GM18519 (cell line): ENCODE results near the gene AATK.
A peak's percentile ranks its signal among the peaks of the same experiment; 100 is the strongest.

Experiments
- ATAC-seq: cut with Tn5 transposase; IDR thresholded peaks from one replicate; pipeline ENCODE4 v1.9.1; 2021; ENCODE audit warnings: mild to moderate bottlenecking, moderate library complexity; ENCODE audit not compliant: unreplicated experiment, low FRiP score

Gene AATK

GRCh38 chr17:81118308-81119221 is 47.5 kb downstream of the AATK start:
- no peak for ATAC-seq

GRCh38 chr17:81117672-81118198 is 48.3 kb downstream of the AATK start:
- ATAC-seq = no peak

- no peak for ATAC-seq
Observed at GRCh38 chr17:81116704-81117103, 49.3 kb downstream of the AATK start.

- no peak for ATAC-seq
Observed at GRCh38 chr17:81115749-81116464, 50.1 kb downstream of the AATK start.

- no peak for ATAC-seq
Observed at GRCh38 chr17:81115219-81115618, 50.8 kb downstream of the AATK start.

- no peak for ATAC-seq
Observed at GRCh38 chr17:81114351-81115093, 51.5 kb downstream of the AATK start.

GRCh38 chr17:81113158-81113724 is 52.8 kb downstream of the AATK start:
- ATAC-seq = no peak

- ATAC-seq = no peak
Observed at GRCh38 chr17:81112450-81112849, 53.6 kb downstream of the AATK start.

GRCh38 chr17:81111066-81111465 is 55.0 kb downstream of the AATK start:
- ATAC-seq = no peak

- no peak for ATAC-seq
Observed at GRCh38 chr17:81110488-81111040, 55.5 kb downstream of the AATK start.

- ATAC-seq = no peak
Observed at GRCh38 chr17:81109957-81110356, 56.1 kb downstream of the AATK start.

GRCh38 chr17:81108220-81108619 is 57.8 kb downstream of the AATK start:
- ATAC-seq = no peak

- ATAC-seq = no peak
Observed at GRCh38 chr17:81106716-81107115, 59.3 kb downstream of the AATK start.

GRCh38 chr17:81103379-81103778 is 62.6 kb downstream of the AATK start:
- ATAC-seq = no peak

GRCh38 chr17:81102869-81103268 is 63.2 kb downstream of the AATK start:
- no peak for ATAC-seq

GRCh38 chr17:81102352-81102751 is 63.7 kb downstream of the AATK start:
- ATAC-seq = no peak

- peak; percentile 80 for ATAC-seq
Observed at GRCh38 chr17:81101614-81102306, 64.3 kb downstream of the AATK start.

- ATAC-seq = no peak
Observed at GRCh38 chr17:81100668-81101067, 65.4 kb downstream of the AATK start.

GRCh38 chr17:81099888-81100287 is 66.1 kb downstream of the AATK start:
- ATAC-seq = no peak

- ATAC-seq = no peak
Observed at GRCh38 chr17:81097943-81098308, 68.1 kb downstream of the AATK start.
